MM.1S (cell line): ENCODE results near the gene VEPH1.
A peak's percentile ranks its signal among the peaks of the same experiment; 100 is the strongest.

Source experiments
- DNase-seq: peaks from one replicate; pipeline ENCODE4 v3.0.0-alpha.2; 2015
- H2AFZ ChIP-seq: fragments of 300-600 bp; sonication (generic); 2 replicates; pipeline ENCODE4 v1.6.0; 2016; ENCODE audit warnings: antibody characterized with exemption, low read length
- H3F3A ChIP-seq: fragments of 300-600 bp; sonication (generic); 2 replicates; pipeline ENCODE4 v1.6.1; 2016; ENCODE audit warnings: mild to moderate bottlenecking, antibody characterized with exemption, low read length, moderate library complexity, mixed read lengths; ENCODE audit not compliant: insufficient read depth
- H3K27ac ChIP-seq: fragments of 300-600 bp; sonication (generic); 2 replicates; pipeline ENCODE4 v1.5.1; 2016; ENCODE audit warnings: mild to moderate bottlenecking, low read length
- H3K27me3 ChIP-seq: fragments of 300-600 bp; sonication (generic); replicated peaks from 2 replicates; pipeline ENCODE4 v1.6.0; 2016; ENCODE audit warnings: low read length; ENCODE audit not compliant: insufficient read depth
- H3K36me3 ChIP-seq: fragments of 300-600 bp; sonication (generic); replicated peaks from 2 replicates; pipeline ENCODE4 v1.6.1; 2016; ENCODE audit warnings: mild to moderate bottlenecking, low read length, mixed read lengths; ENCODE audit not compliant: insufficient read depth
- H3K4me1 ChIP-seq: fragments of 300-600 bp; sonication (generic); 2 replicates; pipeline ENCODE4 v1.6.1; 2016; ENCODE audit warnings: low read length, mixed read lengths
- H3K4me2 ChIP-seq: fragments of 300-600 bp; sonication (generic); 2 replicates; pipeline ENCODE4 v1.6.0; 2016; ENCODE audit warnings: low read depth, low read length
- H3K4me3 ChIP-seq: fragments of 300-600 bp; sonication (generic); 2 replicates; pipeline ENCODE4 v1.5.1; 2016; ENCODE audit warnings: low read length, mixed read lengths
- H3K79me2 ChIP-seq: fragments of 300-600 bp; sonication (generic); 2 replicates; pipeline ENCODE4 v1.6.1; 2016; ENCODE audit warnings: mixed run types, low read length, mixed read lengths
- H3K9ac ChIP-seq: fragments of 300-600 bp; sonication (generic); 2 replicates; pipeline ENCODE4 v1.6.1; 2016; ENCODE audit warnings: low read length, mixed read lengths
- H3K9me2 ChIP-seq: fragments of 300-600 bp; sonication (generic); replicated peaks from 2 replicates; pipeline ENCODE4 v1.6.1; 2016; ENCODE audit warnings: mild to moderate bottlenecking, low read length, mixed read lengths; ENCODE audit not compliant: insufficient read depth
- H3K9me3 ChIP-seq: fragments of 300-600 bp; sonication (generic); replicated peaks from 2 replicates; pipeline ENCODE4 v1.6.1; 2016; ENCODE audit warnings: mild to moderate bottlenecking, low read length, mixed read lengths; ENCODE audit not compliant: insufficient read depth
- H4K20me1 ChIP-seq: fragments of 300-600 bp; sonication (generic); 2 replicates; pipeline ENCODE4 v1.6.1; 2016; ENCODE audit warnings: mild to moderate bottlenecking, low read length, moderate library complexity, mixed read lengths; ENCODE audit not compliant: insufficient read depth
- CTCF ChIP-seq: fragments of 300-600 bp; sonication (generic); IDR thresholded peaks from 2 replicates; pipeline ENCODE4 v1.5.1; 2016; ENCODE audit warnings: antibody characterized with exemption, low read length, mixed read lengths
- EZH2 ChIP-seq: fragments of 300-600 bp; sonication (generic); optimal IDR thresholded peaks from 2 replicates; pipeline ENCODE3; 2017; ENCODE audit warnings: low read depth, mild to moderate bottlenecking, antibody characterized with exemption, low read length, mixed read lengths
- EZH2phosphoT487 ChIP-seq: fragments of 300-600 bp; sonication (generic); IDR thresholded peaks from 2 replicates; pipeline ENCODE4 v1.6.1; 2018; ENCODE audit warnings: antibody characterized with exemption, low read length

Gene VEPH1

GRCh38 chr3:157420606-157421130 lies 82.5 kb downstream of the VEPH1 start:
- Histone ChIP-seq H3F3A (peaks cover 12% of the 10 kb centered on the region), H3K36me3 (no peaks in the 10 kb centered on the region), H3K27ac (no peak overlapping the region), H3K27me3 (no peaks in the 10 kb centered on the region), H3K9me2 (no peaks in the 10 kb centered on the region), H3K9ac (no peak overlapping the region), H3K79me2 (no peaks in the 10 kb centered on the region), H4K20me1 (no peaks in the 10 kb centered on the region), H3K4me2 (no peak overlapping the region), H3K9me3 (no peaks in the 10 kb centered on the region), H3K4me3 (no peak overlapping the region), H3K4me1 (peaks cover 19% of the 10 kb centered on the region), H2AFZ (no peak overlapping the region)
- DNase-seq: no peak
- TF ChIP-seq EZH2: no peak
- TF ChIP-seq CTCF: no peak
- TF ChIP-seq EZH2phosphoT487: no peak

GRCh38 chr3:157418104-157418503 lies 85.1 kb downstream of the VEPH1 start:
- H3K9me2 ChIP-seq: no peaks in the 10 kb centered on the region
- H3K4me1 ChIP-seq: peaks cover 31% of the 10 kb centered on the region
- H3K4me2 ChIP-seq: no peak overlapping the region
- no peaks in the 10 kb centered on the region for H3K79me2 ChIP-seq
- no peak for DNase-seq
- H3K4me3 ChIP-seq: no peak overlapping the region
- H3K36me3 ChIP-seq: no peaks in the 10 kb centered on the region
- no peaks in the 10 kb centered on the region for H3K27me3 ChIP-seq
- TF ChIP-seq CTCF: no peak
- TF ChIP-seq EZH2phosphoT487: no peak
- TF ChIP-seq EZH2: no peak
- H2AFZ ChIP-seq: no peak overlapping the region
- no peak overlapping the region for H3K9ac ChIP-seq
- no peaks in the 10 kb centered on the region for H4K20me1 ChIP-seq
- H3K9me3 ChIP-seq: no peaks in the 10 kb centered on the region
- no peak overlapping the region for H3K27ac ChIP-seq
- H3F3A ChIP-seq: peaks cover 15% of the 10 kb centered on the region

- Histone ChIP-seq H2AFZ (peak overlapping the region; percentile 56; the same call in 1 of the 2 replicates), H3K27ac (peak overlapping the region; percentile 74; the same call in 1 of the 2 replicates)
These were observed 86.0 kb downstream of the VEPH1 start for GRCh38 chr3:157417247-157417646.

More at GRCh38 chr3:157417247-157417646, 86.0 kb downstream of the VEPH1 start:
- Histone ChIP-seq H3K79me2 (no peaks in the 10 kb centered on the region), H3K36me3 (no peaks in the 10 kb centered on the region), H3K4me1 (peaks cover 37% of the 10 kb centered on the region), H3K27me3 (no peaks in the 10 kb centered on the region), H3K9me3 (no peaks in the 10 kb centered on the region), H3F3A (peaks cover 15% of the 10 kb centered on the region), H3K4me3 (no peak overlapping the region), H3K9ac (no peak overlapping the region), H3K4me2 (peak overlapping the region; percentile 72; the same call in 1 of the 2 replicates), H4K20me1 (no peaks in the 10 kb centered on the region), H3K9me2 (no peaks in the 10 kb centered on the region)
- no peak for DNase-seq
- TF ChIP-seq CTCF (no peak), EZH2phosphoT487 (no peak), EZH2 (no peak)
